GM12892 (cell line): ENCODE measurements around the gene TEX26.

ENCODE experiments used
- POLR2A ChIP-seq: IDR thresholded peaks from 2 replicates; pipeline ENCODE4 v1.6.1; 2011; ENCODE audit warnings: low read depth, low read length, control low read depth
- POLR2AphosphoS5 ChIP-seq: IDR thresholded peaks from 2 replicates; pipeline ENCODE4 v1.6.1; 2011; ENCODE audit warnings: low read depth, low read length, control low read depth
- TAF1 ChIP-seq: IDR thresholded peaks from 2 replicates; pipeline ENCODE4 v1.6.1; 2011; ENCODE audit warnings: low read depth, mild to moderate bottlenecking, control low read depth, low read length, borderline replicate concordance

GRCh38 chr13:30982906-30983305 lies 50.5 kb downstream of the TEX26 start:
- TF ChIP-seq POLR2AphosphoS5 (no peak), POLR2A (no peak), TAF1 (no peak)
